DMS 273 (cell line): Measurements from ENCODE around the gene DYSF.

ENCODE experiments used
- DNase-seq: peaks from one replicate; lab custom pipeline; 2025; ENCODE audit not compliant: unreplicated experiment; lab: John Stamatoyannopoulos, UW

DYSF gene

GRCh38 chr2:71667256-71668182, 214.2 kb downstream of the DYSF start:
- no peak for DNase-seq

- DNase-seq: no peak
These were observed 215.1 kb downstream of the DYSF start for GRCh38 chr2:71668326-71669057.

GRCh38 chr2:71669058-71669456, 215.7 kb downstream of the DYSF start:
- DNase-seq: no peak

GRCh38 chr2:71669628-71670429, 216.5 kb downstream of the DYSF start:
- no peak for DNase-seq

- no peak for DNase-seq
These were observed 217.1 kb downstream of the DYSF start for GRCh38 chr2:71670430-71670795.

GRCh38 chr2:71671203-71671854, 218.0 kb downstream of the DYSF start:
- DNase-seq: no peak

GRCh38 chr2:71671895-71672825, 218.8 kb downstream of the DYSF start:
- peak; percentile 32 for DNase-seq

GRCh38 chr2:71672826-71673795, 219.8 kb downstream of the DYSF start:
- DNase-seq: no peak

GRCh38 chr2:71674158-71674851, 220.9 kb downstream of the DYSF start:
- no peak for DNase-seq

- DNase-seq: no peak
These were observed 221.9 kb downstream of the DYSF start for GRCh38 chr2:71675296-71675695.

GRCh38 chr2:71678874-71679273, 225.5 kb downstream of the DYSF start:
- no peak for DNase-seq

- no peak for DNase-seq
These were observed 226.1 kb downstream of the DYSF start for GRCh38 chr2:71679491-71679890.

GRCh38 chr2:71680925-71681324, 227.6 kb downstream of the DYSF start:
- no peak for DNase-seq

- DNase-seq: no peak
These were observed 228.3 kb downstream of the DYSF start for GRCh38 chr2:71681626-71682025.

GRCh38 chr2:71682341-71682740, 229.0 kb downstream of the DYSF start:
- DNase-seq: no peak

- no peak for DNase-seq
These were observed 229.7 kb downstream of the DYSF start for GRCh38 chr2:71683070-71683469.

- no peak for DNase-seq
These were observed 230.3 kb downstream of the DYSF start for GRCh38 chr2:71683666-71684065.
